ENCODE measurements around the gene WNT3A. TPM values are rescaled to one million over a fixed set of nuclear protein-coding genes. Genes with fewer than 3 reads are reported as not detected.
"Not testable (repeated sequence)": the region's sequence is repeated elsewhere in the genome, so short reads cannot be mapped to it uniquely, and the experiment has no call there.

Gene WNT3A, protein sequence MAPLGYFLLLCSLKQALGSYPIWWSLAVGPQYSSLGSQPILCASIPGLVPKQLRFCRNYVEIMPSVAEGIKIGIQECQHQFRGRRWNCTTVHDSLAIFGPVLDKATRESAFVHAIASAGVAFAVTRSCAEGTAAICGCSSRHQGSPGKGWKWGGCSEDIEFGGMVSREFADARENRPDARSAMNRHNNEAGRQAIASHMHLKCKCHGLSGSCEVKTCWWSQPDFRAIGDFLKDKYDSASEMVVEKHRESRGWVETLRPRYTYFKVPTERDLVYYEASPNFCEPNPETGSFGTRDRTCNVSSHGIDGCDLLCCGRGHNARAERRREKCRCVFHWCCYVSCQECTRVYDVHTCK
- not detected for polyA plus RNA-seq (2012; ENCODE audit: insufficient read depth, insufficient read length, low read depth)

DNA sequence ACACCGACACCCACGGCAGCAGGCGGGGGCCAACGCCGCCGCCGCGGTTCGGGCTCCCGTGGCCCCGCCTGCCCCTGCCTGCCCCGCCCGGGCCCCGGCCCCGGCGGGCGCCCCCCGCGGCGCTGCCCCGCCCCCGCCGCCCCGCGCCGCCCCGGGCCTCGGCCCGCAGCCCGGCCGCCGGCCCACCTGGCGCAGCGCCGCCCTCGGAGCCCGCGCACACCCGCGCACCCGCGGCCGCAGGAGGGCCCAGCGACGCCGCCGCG lies at the start of gene WNT3A:
WNT3A (plus strand) TSS at position 213 of the 263 bp plus-strand sequence. CDS start 131 bp downstream, outside the sequence.
- TF ChIP-seq, protein P1, sequence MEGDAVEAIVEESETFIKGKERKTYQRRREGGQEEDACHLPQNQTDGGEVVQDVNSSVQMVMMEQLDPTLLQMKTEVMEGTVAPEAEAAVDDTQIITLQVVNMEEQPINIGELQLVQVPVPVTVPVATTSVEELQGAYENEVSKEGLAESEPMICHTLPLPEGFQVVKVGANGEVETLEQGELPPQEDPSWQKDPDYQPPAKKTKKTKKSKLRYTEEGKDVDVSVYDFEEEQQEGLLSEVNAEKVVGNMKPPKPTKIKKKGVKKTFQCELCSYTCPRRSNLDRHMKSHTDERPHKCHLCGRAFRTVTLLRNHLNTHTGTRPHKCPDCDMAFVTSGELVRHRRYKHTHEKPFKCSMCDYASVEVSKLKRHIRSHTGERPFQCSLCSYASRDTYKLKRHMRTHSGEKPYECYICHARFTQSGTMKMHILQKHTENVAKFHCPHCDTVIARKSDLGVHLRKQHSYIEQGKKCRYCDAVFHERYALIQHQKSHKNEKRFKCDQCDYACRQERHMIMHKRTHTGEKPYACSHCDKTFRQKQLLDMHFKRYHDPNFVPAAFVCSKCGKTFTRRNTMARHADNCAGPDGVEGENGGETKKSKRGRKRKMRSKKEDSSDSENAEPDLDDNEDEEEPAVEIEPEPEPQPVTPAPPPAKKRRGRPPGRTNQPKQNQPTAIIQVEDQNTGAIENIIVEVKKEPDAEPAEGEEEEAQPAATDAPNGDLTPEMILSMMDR (IDR thresholded peaks at IDR 0.05; ENCODE audit: low read depth, low read length) = no peak
- H3K4me1 ChIP-seq = peaks cover 11% of the 10 kb centered on the region
- H3K9me3 ChIP-seq = no peaks in the 10 kb centered on the region
- no peak within 1 kb of the TSS for H3K4me3 ChIP-seq (ENCODE audit: low read depth, low read length)
- peaks cover 69% of the 10 kb centered on the region for H3K27me3 ChIP-seq
- no peaks in the 10 kb centered on the region for H3K36me3 ChIP-seq
- DNase-seq = no peak

DNA sequence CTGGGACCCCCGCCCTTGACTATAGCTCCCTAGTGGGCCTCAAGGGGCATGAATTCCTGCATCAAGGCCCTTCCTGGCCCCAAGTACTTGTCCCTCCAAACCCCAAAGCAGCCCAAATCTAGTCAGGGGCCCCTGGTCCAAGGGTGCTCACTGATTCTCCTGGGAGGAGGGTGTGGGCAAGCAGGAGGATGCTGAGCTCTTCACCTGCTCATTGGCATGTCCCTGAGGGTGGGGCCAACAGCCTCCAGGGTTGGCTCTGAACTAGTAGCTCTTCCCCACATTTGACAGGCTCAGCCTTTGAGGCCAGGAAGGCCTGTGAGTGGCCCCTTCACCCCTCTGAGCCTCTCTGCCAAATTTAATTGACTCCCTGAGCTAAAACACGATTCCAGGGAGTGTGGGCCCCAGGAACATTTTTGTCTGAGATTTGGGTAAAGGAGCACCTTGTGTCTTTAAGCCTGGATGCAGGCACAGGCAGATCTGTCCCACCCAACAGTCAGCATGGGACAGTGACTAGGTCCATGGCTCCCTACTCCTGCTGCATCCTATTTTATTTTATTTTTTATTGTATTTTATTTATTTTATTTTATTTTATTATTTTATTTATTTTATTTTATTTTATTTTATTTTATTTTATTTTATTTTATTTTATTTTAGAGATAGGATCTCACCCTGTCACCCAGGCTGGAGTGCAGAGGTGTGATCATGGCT lies 48.0 kb upstream of the WNT3A start:
- Histone ChIP-seq H3K36me3 (no peaks in the 10 kb centered on the region), H3K9me3 (peaks cover 4% of the 10 kb centered on the region), H3K4me3 (ENCODE audit: low read depth, low read length) (no peak overlapping the region), H3K4me1 (no peaks in the 10 kb centered on the region), H3K27me3 (peaks cover 8% of the 10 kb centered on the region; the same call in 1 of the 2 replicates)
- DNase-seq = no peak
- TF ChIP-seq, protein P1 (IDR thresholded peaks at IDR 0.05; ENCODE audit: low read depth, low read length) = no peak

DNA sequence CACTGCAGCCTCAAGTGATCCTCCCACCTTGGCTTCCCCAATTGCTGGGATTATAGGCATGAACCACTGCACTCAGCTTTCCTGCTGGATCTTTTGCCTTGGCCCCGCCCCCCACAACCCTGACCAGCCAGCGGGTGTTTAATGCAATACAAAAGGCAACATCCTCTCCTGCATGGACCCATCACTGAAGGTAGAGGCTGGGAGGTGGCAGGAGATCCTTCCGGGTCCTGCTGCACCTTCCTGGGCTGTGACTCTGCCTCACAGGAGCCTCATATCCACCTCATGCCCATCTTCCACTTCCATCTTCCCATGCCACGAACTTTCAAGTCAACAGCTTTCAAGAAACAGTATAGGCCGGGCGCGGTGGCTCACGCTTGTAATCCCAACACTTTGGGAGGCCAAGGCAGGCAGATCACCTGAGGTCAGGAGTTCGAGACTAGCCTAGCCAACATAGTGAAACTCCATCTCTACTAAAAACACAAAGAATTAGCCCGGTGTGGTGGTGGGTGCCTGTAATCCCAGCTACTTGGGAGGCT lies 47.4 kb upstream of the WNT3A start:
- no peaks in the 10 kb centered on the region for H3K36me3 ChIP-seq
- DNase-seq = no peak
- H3K4me3 ChIP-seq (ENCODE audit: low read depth, low read length) = no peak overlapping the region
- H3K9me3 ChIP-seq = peaks cover 4% of the 10 kb centered on the region
- no peaks in the 10 kb centered on the region for H3K4me1 ChIP-seq
- TF ChIP-seq, protein P1 (IDR thresholded peaks at IDR 0.05; ENCODE audit: low read depth, low read length) = no peak
- peaks cover 8% of the 10 kb centered on the region; the same call in 1 of the 2 replicates for H3K27me3 ChIP-seq

DNA sequence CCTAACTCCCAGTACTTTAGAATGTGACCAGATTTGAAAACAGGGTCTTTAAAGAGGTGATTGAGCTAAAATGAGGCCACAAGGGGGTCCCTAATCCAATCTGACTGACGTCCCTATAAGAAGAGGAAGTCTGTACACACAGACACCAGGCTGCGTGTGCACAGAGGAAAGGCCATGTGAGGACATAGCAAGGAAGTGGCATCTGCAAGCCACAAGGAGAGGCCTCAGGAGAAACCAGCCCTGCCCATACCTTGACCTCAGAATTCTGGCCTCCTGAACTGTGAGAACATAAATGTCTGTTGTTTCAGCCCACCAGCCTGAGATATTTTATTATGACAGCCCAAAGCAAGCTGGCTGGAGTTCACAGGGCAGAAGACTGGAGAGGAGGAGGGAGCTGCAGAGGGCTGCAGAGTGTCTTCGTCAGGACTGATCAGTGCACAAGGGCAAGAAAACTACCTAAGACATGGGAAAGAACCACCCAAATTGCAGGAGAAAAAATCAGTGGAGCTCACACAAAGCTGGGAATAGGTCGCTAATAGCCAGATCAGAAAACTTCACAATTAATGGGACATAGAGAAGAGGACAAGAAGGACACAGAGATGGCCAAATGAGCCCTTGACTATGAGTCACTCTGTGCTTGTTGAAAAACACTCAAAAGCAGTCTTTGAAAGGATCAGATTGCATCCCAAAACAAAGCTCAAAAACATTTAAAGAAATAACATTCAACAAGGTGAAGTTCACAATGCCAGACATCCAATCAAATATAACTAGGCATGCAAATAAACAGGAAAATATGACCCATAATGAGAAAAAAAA lies 44.9 kb upstream of the WNT3A start:
- Histone ChIP-seq H3K4me1 (no peaks in the 10 kb centered on the region), H3K27me3 (peaks cover 8% of the 10 kb centered on the region; the same call in 1 of the 2 replicates), H3K4me3 (ENCODE audit: low read depth, low read length) (no peak overlapping the region), H3K36me3 (no peaks in the 10 kb centered on the region), H3K9me3 (no peaks in the 10 kb centered on the region; the same call in none of the 2 replicates)
- TF ChIP-seq, protein P1 (IDR thresholded peaks at IDR 0.05; ENCODE audit: low read depth, low read length) = no peak
- no peak for DNase-seq

DNA sequence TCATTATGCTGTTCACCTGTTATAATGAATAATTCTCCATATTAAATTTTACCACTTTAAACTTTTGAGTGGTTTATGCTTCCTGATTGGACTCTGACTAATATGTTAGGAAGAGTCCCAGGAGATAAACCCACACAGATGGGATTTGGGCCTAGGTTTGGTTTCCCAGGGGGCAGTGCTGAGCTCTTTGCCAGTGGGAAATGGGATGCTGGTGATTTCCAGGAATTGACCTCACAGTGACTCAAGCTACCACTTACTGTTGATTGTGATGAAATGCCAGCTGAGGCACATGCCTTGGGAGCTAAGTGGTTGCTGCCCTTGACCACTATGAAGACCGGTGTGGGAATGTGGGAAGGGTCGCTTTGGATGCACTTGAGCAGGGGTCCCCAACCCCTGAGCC lies 40.1 kb upstream of the WNT3A start:
- DNase-seq; H3K36me3 ChIP-seq; H3K9me3 ChIP-seq; H3K27me3 ChIP-seq; H3K4me3 ChIP-seq (ENCODE audit: low read depth, low read length); H3K4me1 ChIP-seq: not testable (repeated sequence)
- TF ChIP-seq, protein P1 (IDR thresholded peaks at IDR 0.05; ENCODE audit: low read depth, low read length) = 0 out of 2 replicates have a peak, but pooled peaks have one; percentile 4
